Measurements from ENCODE around the gene BIRC7. TPM values are rescaled to one million over a fixed set of nuclear protein-coding genes. Genes with fewer than 3 reads are reported as not detected.
"Not testable (repeated sequence)": the region's sequence is repeated elsewhere in the genome, so short reads cannot be mapped to it uniquely, and the experiment has no call there.

The BIRC7 gene
- total RNA-seq, 1 donor from 2014 or later, result not detected

DNA sequence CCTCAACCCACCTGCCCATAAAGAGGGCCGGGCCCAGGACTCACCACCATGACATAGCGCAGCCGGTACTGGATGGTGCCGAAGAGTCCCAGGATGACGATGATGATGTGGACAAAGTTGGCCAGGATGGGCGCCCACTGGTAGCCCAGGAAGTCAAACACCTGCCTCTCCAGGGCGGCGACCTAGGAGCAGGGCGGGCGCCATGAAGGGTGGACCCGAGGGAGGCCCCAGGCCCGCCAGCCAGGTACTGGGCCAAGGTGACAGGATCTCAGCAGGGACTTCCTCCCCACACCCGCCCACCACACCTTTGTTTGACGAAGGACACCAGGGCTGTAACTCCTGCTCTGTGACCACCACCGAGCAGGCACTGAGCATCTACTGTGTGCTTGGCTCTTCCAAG is 14.2 kb downstream of the BIRC7 start:
- Mint-ChIP-seq H3K27me3 (ENCODE audit: low read depth) (peaks cover 27% of the 10 kb centered on the region), H3K4me1 (ENCODE audit: low read depth) (no peaks in the 10 kb centered on the region)
- intact Hi-C loops (cut with micrococcal nuclease), result no loop called here

DNA sequence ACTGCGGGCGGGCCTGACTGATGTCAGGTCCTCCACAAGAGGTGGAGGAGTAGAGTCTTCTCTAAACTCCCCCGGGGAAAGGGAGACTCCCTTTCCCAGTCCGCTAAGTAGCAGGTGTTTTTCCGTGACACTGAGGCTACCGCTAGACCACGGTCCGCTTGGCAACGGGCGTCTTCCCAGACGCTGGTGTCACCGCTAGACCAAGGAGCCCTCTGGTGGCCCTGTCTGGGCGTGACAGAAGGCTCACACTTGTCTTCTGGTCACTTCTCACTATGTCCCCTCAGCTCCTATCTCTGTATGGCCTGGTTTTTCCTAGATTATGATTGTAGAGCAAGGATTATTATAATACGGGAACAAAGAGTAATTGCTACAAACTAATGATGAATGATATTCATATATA is 15.6 kb downstream of the BIRC7 start:
- intact Hi-C loops (cut with micrococcal nuclease); H3K27ac Mint-ChIP-seq; H3K9me3 Mint-ChIP-seq; H3K36me3 Mint-ChIP-seq (ENCODE audit: low read depth); H3K4me3 Mint-ChIP-seq (ENCODE audit: low read depth); H3K4me1 Mint-ChIP-seq (ENCODE audit: low read depth); DNase-seq (ENCODE audit: low spot score): not testable (repeated sequence)
- H3K27me3 Mint-ChIP-seq (ENCODE audit: low read depth), result peaks cover 38% of the 10 kb centered on the region

More for the DNA sequence above, 14.2 kb downstream of the BIRC7 start:
- Mint-ChIP-seq H3K4me3 (ENCODE audit: low read depth) (no peak overlapping the region), H3K9me3 (no peaks in the 10 kb centered on the region), H3K27ac (no peak overlapping the region), H3K36me3 (ENCODE audit: low read depth) (no peaks in the 10 kb centered on the region)
- DNase-seq (ENCODE audit: low spot score), result no peak

DNA sequence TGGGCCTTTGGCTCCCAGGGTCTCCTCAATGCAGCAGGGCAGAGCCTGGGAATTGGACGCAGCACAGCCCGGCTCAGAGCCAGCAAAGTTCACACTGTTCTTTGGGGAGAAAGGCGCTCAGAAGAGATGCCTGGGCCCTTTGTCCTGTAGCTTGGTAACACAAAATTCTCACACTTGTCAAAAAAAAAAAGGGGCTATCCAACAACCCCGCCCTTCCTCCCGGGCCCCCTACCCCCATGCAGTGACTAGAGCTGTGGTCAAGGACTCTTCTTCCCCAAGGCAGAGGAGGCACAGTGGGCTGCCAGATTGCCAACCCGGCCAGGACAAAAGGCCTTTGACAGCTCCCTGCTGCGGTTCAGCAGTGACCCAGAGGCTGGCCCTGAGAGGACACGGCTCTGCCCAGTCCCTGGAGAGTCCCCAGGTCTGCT is 16.6 kb downstream of the BIRC7 start:
- Mint-ChIP-seq H3K27ac (no peak overlapping the region), H3K27me3 (ENCODE audit: low read depth) (peaks cover 45% of the 10 kb centered on the region), H3K4me1 (ENCODE audit: low read depth) (no peaks in the 10 kb centered on the region), H3K9me3 (no peaks in the 10 kb centered on the region), H3K36me3 (ENCODE audit: low read depth) (no peaks in the 10 kb centered on the region), H3K4me3 (ENCODE audit: low read depth) (no peak overlapping the region)
- DNase-seq (ENCODE audit: low spot score), result no peak
- intact Hi-C loops (cut with micrococcal nuclease), result no loop called here

DNA sequence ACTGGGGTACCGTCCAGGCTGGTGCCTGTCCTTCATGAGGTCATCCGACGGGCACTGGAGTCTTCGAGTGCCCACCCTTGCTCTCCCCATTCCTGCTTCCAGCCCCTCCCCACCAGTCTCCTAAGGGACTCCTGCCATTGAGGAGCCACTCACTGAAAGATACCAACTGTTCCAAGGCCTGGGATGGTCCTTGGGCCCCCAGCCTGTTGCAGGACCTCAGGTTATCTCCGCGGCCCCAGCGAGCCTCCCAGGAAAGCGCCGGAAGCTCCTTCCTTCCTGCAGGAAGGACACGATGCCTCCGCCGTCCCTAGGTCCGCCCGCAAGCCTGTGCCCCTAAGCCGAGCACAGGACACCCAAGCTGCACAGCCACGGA is 17.3 kb downstream of the BIRC7 start:
- Mint-ChIP-seq H3K9me3 (no peaks in the 10 kb centered on the region), H3K4me3 (ENCODE audit: low read depth) (no peak overlapping the region), H3K4me1 (ENCODE audit: low read depth) (no peaks in the 10 kb centered on the region), H3K36me3 (ENCODE audit: low read depth) (no peaks in the 10 kb centered on the region), H3K27me3 (ENCODE audit: low read depth) (peaks cover 45% of the 10 kb centered on the region), H3K27ac (no peak overlapping the region)
- intact Hi-C loops (cut with micrococcal nuclease), result no loop called here
- no peak for DNase-seq (ENCODE audit: low spot score)

- Mint-ChIP-seq H3K27ac (no peak overlapping the region), H3K4me3 (ENCODE audit: low read depth) (no peak overlapping the region), H3K4me1 (ENCODE audit: low read depth) (no peaks in the 10 kb centered on the region), H3K27me3 (ENCODE audit: low read depth) (peaks cover 41% of the 10 kb centered on the region), H3K36me3 (ENCODE audit: low read depth) (no peaks in the 10 kb centered on the region), H3K9me3 (no peaks in the 10 kb centered on the region)
- DNase-seq (ENCODE audit: low spot score), result no peak
- intact Hi-C loops (cut with micrococcal nuclease), result no loop called here
Measured at GRCh38 chr20:63253438-63254231, 17.9 kb downstream of the BIRC7 start.

DNA sequence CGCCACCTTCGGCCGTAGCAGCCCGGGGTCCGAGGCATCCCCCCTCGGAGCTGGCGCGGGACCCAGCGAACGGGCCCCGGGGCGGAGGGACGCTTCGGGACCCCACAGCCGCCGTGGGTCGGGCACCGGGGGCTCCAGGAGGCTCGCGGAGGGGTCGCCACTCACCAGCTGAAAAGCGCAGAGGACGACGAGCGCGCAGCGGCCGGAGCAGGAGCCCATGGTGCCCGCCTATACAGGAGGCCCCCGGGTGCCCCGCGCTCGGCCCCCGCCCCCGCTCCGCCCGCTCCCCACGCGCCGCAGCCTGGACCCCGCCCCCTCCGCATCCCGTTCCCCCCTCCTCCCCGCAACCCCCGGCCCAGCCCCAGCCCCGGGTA is 18.5 kb downstream of the BIRC7 start, which contains the start of gene NKAIN4:
Gene NKAIN4, minus strand, starts transcription at position 232 of the 374 bp plus-strand sequence. Its CDS starts 13 bp downstream, at position 219.
- intact Hi-C loops (cut with micrococcal nuclease), result no loop called here
- DNase-seq (ENCODE audit: low spot score), result no peak

DNA sequence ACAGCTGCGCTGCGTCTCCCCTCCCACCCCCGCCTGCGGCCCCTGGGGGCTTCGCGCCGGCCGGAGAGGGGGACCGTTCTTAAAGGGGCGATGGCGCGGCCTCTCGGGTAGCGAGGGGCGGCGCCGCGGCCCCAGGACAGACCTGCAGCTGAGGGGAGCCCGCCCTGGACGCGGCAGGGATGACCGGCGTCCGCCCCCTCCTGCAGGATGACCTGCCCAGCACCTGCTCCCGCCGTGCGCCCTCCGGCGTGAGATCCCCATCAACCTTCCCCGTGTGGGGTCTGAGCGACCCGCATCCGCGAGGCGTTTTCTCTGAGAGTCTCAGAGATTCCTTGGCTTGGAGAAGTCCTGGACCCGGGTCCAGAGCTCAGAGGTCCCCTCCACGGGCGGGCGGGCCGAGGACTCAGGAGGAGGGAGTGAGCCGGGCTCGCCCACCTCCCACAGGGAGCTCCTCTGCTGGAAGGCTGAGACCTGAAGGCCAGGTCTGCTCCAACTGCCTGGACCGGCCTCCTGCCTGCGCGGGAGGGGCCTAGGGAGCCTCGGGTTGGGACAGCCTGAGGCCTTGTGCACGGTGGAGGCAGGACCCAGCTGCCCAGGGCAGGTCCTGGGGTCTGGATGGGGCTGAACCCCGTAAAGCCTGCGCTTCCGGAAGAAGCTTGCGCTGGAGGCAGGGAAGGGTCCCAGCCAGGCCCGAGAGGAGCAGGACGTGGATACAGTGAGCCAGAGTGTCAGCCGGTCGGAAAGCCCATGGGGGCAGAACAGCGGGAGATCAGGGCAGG is 19.1 kb downstream of the BIRC7 start:
- Mint-ChIP-seq H3K4me1 (ENCODE audit: low read depth) (no peaks in the 10 kb centered on the region), H3K4me3 (ENCODE audit: low read depth) (no peak overlapping the region), H3K27ac (no peak overlapping the region), H3K27me3 (ENCODE audit: low read depth) (peaks cover 40% of the 10 kb centered on the region), H3K36me3 (ENCODE audit: low read depth) (no peaks in the 10 kb centered on the region), H3K9me3 (no peaks in the 10 kb centered on the region)
- DNase-seq (ENCODE audit: low spot score), result no peak
- intact Hi-C loops (cut with micrococcal nuclease), result no loop called here

More for the DNA sequence above, 18.5 kb downstream of the BIRC7 start, which contains the start of gene NKAIN4:
- Mint-ChIP-seq H3K4me3 (ENCODE audit: low read depth) (no peak within 1 kb of the TSS), H3K4me1 (ENCODE audit: low read depth) (no peaks in the 10 kb centered on the region), H3K36me3 (ENCODE audit: low read depth) (no peaks in the 10 kb centered on the region), H3K27me3 (ENCODE audit: low read depth) (peaks cover 40% of the 10 kb centered on the region), H3K9me3 (no peaks in the 10 kb centered on the region), H3K27ac (no peak within 1 kb of the TSS)

- no peak for DNase-seq (ENCODE audit: low spot score)
- Mint-ChIP-seq H3K27ac (no peak overlapping the region), H3K4me3 (ENCODE audit: low read depth) (no peak overlapping the region), H3K27me3 (ENCODE audit: low read depth) (peaks cover 38% of the 10 kb centered on the region), H3K4me1 (ENCODE audit: low read depth) (no peaks in the 10 kb centered on the region), H3K36me3 (ENCODE audit: low read depth) (no peaks in the 10 kb centered on the region), H3K9me3 (no peaks in the 10 kb centered on the region)
- intact Hi-C loops (cut with micrococcal nuclease), result no loop called here
Measured at GRCh38 chr20:63255931-63256704, 20.4 kb downstream of the BIRC7 start.

GRCh38 chr20:63256954-63257353 is 21.2 kb downstream of the BIRC7 start:
- Mint-ChIP-seq H3K4me3 (ENCODE audit: low read depth) (no peak overlapping the region), H3K27me3 (ENCODE audit: low read depth) (peaks cover 36% of the 10 kb centered on the region), H3K9me3 (no peaks in the 10 kb centered on the region), H3K36me3 (ENCODE audit: low read depth) (no peaks in the 10 kb centered on the region), H3K27ac (no peak overlapping the region), H3K4me1 (ENCODE audit: low read depth) (no peaks in the 10 kb centered on the region)
- no peak for DNase-seq (ENCODE audit: low spot score)
- intact Hi-C loops (cut with micrococcal nuclease), result no loop called here

- intact Hi-C loops (cut with micrococcal nuclease), result no loop called here
- DNase-seq (ENCODE audit: low spot score), result no peak
- Mint-ChIP-seq H3K4me1 (ENCODE audit: low read depth) (no peaks in the 10 kb centered on the region), H3K27me3 (ENCODE audit: low read depth) (peaks cover 33% of the 10 kb centered on the region), H3K9me3 (no peaks in the 10 kb centered on the region), H3K36me3 (ENCODE audit: low read depth) (no peaks in the 10 kb centered on the region), H3K27ac (no peak overlapping the region), H3K4me3 (ENCODE audit: low read depth) (no peak overlapping the region)
Measured at GRCh38 chr20:63257629-63258028, 21.9 kb downstream of the BIRC7 start.

DNA sequence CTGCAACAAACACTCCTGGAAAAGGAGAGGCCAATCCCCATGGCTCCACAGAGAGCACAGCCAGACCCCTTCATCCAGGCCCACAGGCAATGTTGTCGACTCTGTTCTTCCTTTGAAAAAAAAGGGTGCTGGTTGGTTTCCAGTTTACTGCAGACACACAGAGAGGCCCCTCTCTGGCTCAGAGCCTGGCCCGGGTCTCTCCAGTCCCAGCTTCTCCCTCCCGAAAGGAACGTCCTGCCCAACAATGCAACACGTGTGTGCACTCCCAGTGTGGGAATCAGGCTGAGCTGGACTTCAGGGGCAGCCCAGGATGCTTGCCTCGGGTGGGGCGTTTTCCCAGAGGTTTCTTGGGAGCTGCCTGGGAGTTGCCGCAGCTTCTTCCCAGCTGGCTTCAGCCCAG is 23.1 kb downstream of the BIRC7 start:
- intact Hi-C loops (cut with micrococcal nuclease), result no loop called here
- peaks cover 24% of the 10 kb centered on the region for H3K27me3 Mint-ChIP-seq (ENCODE audit: low read depth)
- no peak for DNase-seq (ENCODE audit: low spot score)
- H3K36me3 Mint-ChIP-seq (ENCODE audit: low read depth), result no peaks in the 10 kb centered on the region
- no peak overlapping the region for H3K4me3 Mint-ChIP-seq (ENCODE audit: low read depth)
- H3K4me1 Mint-ChIP-seq (ENCODE audit: low read depth), result no peaks in the 10 kb centered on the region
- no peak overlapping the region for H3K27ac Mint-ChIP-seq
- H3K9me3 Mint-ChIP-seq, result no peaks in the 10 kb centered on the region

- intact Hi-C loops (cut with micrococcal nuclease), result no loop called here
- H3K27me3 Mint-ChIP-seq (ENCODE audit: low read depth), result peaks cover 27% of the 10 kb centered on the region
- H3K27ac Mint-ChIP-seq, result no peak overlapping the region
Measured at GRCh38 chr20:63259734-63260460, 24.2 kb downstream of the BIRC7 start.

More at GRCh38 chr20:63259734-63260460, 24.2 kb downstream of the BIRC7 start:
- no peak overlapping the region for H3K4me3 Mint-ChIP-seq (ENCODE audit: low read depth)
- H3K4me1 Mint-ChIP-seq (ENCODE audit: low read depth), result no peaks in the 10 kb centered on the region
- no peaks in the 10 kb centered on the region for H3K9me3 Mint-ChIP-seq
- H3K36me3 Mint-ChIP-seq (ENCODE audit: low read depth), result no peaks in the 10 kb centered on the region
- DNase-seq (ENCODE audit: low spot score), result no peak
